Endothelial cell of umbilical vein (primary cell): ENCODE measurements around the gene NCEH1.

Source experiments
- CTCF ChIP-seq, 2 donors: IDR thresholded peaks; 1 replicate in 1 of 2; 2 replicates in 1 of 2; pipeline ENCODE4 v1.5.1; 2011; ENCODE audit warnings: low read length in 2 of 2, mild to moderate bottlenecking in 2 of 2, moderate library complexity in 2 of 2, control low read depth in 1 of 2, inconsistent platforms in 1 of 2, low read depth in 1 of 2; ENCODE audit not compliant: insufficient read depth in 1 of 2; ENCODE audit errors: extremely low read depth in 1 of 2
- EZH2 ChIP-seq: IDR thresholded peaks from 2 replicates; pipeline ENCODE4 v1.6.1; 2012; ENCODE audit warnings: borderline replicate concordance, low read depth, mild to moderate bottlenecking, moderate library complexity, low read length, inconsistent platforms; ENCODE audit not compliant: severe bottlenecking
- GATA2 ChIP-seq: IDR thresholded peaks from 2 replicates; pipeline ENCODE4 v1.7.0; 2011; ENCODE audit warnings: low read depth, mild to moderate bottlenecking, moderate library complexity, mixed read lengths, low read length; ENCODE audit not compliant: insufficient read length, insufficient read depth
- MAX ChIP-seq: IDR thresholded peaks from 2 replicates; pipeline ENCODE4 v1.6.1; 2011; ENCODE audit not compliant: insufficient read depth, insufficient read length
- MYC ChIP-seq: IDR thresholded peaks from one replicate; pipeline ENCODE4 v1.6.1; 2011; ENCODE audit warnings: mild to moderate bottlenecking, low read depth, low read length
- POLR2A ChIP-seq: IDR thresholded peaks from 2 replicates; pipeline ENCODE4 v1.6.1; 2012; ENCODE audit warnings: low read depth, mild to moderate bottlenecking, control low read depth, low read length
- POLR2AphosphoS5 ChIP-seq: IDR thresholded peaks from 2 replicates; pipeline ENCODE4 v1.6.1; 2012; ENCODE audit warnings: low read depth, mild to moderate bottlenecking, control low read depth, low read length, moderate library complexity; ENCODE audit not compliant: insufficient read depth

GRCh38 chr3:172627057-172627809 lies 83.6 kb downstream of the NCEH1 start:
- TF ChIP-seq CTCF (IDR thresholded peaks at IDR 0.05; ENCODE audit: extremely low read depth in 1 of 2, insufficient read depth in 1 of 2, low read depth in 1 of 2, low read length in 2 of 2) (no peak), POLR2AphosphoS5 (no peak), POLR2A (no peak), MAX (no peak), MYC (no peak), EZH2 (no peak), GATA2 (no peak)
